ENCODE measurements around the gene AGTRAP.

The AGTRAP gene

DNA sequence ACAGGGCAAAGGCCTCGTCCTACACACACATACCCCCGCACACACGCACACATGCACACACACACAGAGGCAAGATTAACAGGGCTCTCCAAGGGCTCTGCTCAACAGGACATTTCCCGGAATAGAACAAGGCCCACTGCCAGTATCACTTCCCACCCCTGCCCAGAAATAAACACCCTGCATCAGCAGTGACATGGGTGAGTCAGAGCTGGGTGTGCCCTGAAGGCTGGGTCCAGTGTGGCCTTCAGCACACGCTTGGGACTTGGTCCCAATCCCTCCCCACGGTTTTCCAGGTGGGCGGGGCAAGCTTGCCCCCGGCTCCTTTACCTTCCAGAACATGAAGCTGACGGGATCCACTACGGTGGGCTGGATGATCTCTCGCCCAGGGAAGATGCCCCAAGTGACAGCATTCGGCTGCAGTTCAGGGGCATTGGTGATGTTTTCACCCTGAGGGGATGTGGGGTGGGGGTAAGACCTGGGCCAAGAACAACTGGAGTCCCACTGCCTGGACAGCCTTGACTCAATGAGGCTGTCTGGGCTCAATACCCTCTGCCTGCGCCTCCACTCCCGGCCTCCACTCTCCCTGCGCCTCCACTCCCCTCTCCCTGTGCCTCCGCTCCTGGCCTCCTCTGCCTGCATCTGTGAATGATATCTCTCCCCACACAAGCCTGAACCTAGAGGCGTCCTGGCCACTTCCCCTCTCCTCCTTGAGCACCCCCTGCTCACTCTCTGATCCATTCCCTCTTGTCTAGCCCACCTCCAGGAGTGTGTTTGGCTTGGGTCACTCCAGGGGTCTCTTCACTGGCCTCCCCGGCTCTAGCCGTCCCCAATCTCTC lies 55.2 kb downstream of the AGTRAP start:
- Histone ChIP-seq H3K27ac (ENCODE audit: low read depth, low read length) (no peak overlapping the region), H3K4ac (ENCODE audit: low read depth, low read length) (no peak overlapping the region), H2BK12ac (ENCODE audit: low read length) (no peak overlapping the region), H3K4me1 (ENCODE audit: control insufficient read depth in 1 of 2, insufficient read depth in 2 of 2, low read length in 2 of 2) (peaks cover 25 to 30% of the 10 kb centered on the region in 2 experiments), H3K27me3 (ENCODE audit: insufficient read depth, low read length) (no peaks in the 10 kb centered on the region), H3K9ac (ENCODE audit: low read length) (no peak overlapping the region), H3K9me3 (ENCODE audit: insufficient read depth, low read depth, low read length) (peaks cover 4% of the 10 kb centered on the region), H3K23ac (ENCODE audit: low read length) (no peak overlapping the region), H2AK5ac (ENCODE audit: low read length) (no peak overlapping the region), H3K14ac (ENCODE audit: low read length) (no peak overlapping the region), H4K12ac (ENCODE audit: low read depth, low read length) (no peak overlapping the region), H3K4me2 (ENCODE audit: low read length) (no peak overlapping the region), H3K79me2 (ENCODE audit: control insufficient read depth, insufficient read depth, low read length, poor library complexity) (no peaks in the 10 kb centered on the region), H3K79me1 (ENCODE audit: low read length) (peaks cover 8% of the 10 kb centered on the region), H3K18ac (ENCODE audit: low read length) (no peak overlapping the region), H3K4me3 (ENCODE audit: low read depth, low read length) (no peak overlapping the region), H4K91ac (ENCODE audit: low read depth, low read length) (no peak overlapping the region), H3K36me3 (ENCODE audit: control insufficient read depth in 1 of 2, insufficient read depth in 2 of 2, low read length in 2 of 2) (peaks cover 35 to 36% of the 10 kb centered on the region in 2 experiments), H4K8ac (ENCODE audit: low read depth, low read length) (no peak overlapping the region), H2BK5ac (ENCODE audit: low read depth, low read length, poor library complexity) (no peak overlapping the region), H2AFZ (ENCODE audit: insufficient read depth, low read length, poor library complexity) (no peak overlapping the region), H2BK120ac (ENCODE audit: insufficient read depth, low read length, poor library complexity) (no peak overlapping the region)
- DNase-seq: peak; percentile 46 to 69
- no CpG with 5 or more reads among the region's 19 CpGs for WGBS (ENCODE audit: extremely low coverage, insufficient coverage, insufficient read length)

DNA sequence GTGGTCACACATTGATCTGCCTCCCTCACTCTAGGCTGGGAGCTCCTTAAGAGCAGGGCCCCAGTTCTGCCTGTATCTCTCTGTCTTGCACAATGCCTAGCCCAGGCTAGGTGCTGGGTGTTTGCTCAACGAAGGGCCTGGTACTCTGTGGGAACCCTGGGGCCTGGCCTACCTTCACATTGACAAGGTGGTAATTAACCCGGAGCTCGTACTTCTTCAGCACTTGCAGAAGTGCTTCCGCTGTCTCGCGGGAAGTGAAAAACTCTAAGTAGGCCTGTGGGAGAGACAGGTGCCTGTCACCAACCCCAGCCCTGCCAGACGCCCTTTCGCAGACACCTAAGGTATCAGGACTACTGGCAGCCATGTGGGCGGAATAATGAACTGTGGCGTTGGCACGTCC lies 56.2 kb downstream of the AGTRAP start:
- Histone ChIP-seq H3K4me3 (ENCODE audit: low read depth, low read length) (no peak overlapping the region), H3K27ac (ENCODE audit: low read depth, low read length) (no peak overlapping the region), H3K23ac (ENCODE audit: low read length) (no peak overlapping the region), H3K4me2 (ENCODE audit: low read length) (no peak overlapping the region), H3K9me3 (ENCODE audit: insufficient read depth, low read depth, low read length) (peaks cover 4% of the 10 kb centered on the region), H3K18ac (ENCODE audit: low read length) (no peak overlapping the region), H3K27me3 (ENCODE audit: insufficient read depth, low read length) (no peaks in the 10 kb centered on the region), H2BK120ac (ENCODE audit: insufficient read depth, low read length, poor library complexity) (no peak overlapping the region), H3K9ac (ENCODE audit: low read length) (no peak overlapping the region), H3K14ac (ENCODE audit: low read length) (no peak overlapping the region), H3K79me1 (ENCODE audit: low read length) (peaks cover 7% of the 10 kb centered on the region), H3K79me2 (ENCODE audit: control insufficient read depth, insufficient read depth, low read length, poor library complexity) (no peaks in the 10 kb centered on the region), H2AFZ (ENCODE audit: insufficient read depth, low read length, poor library complexity) (no peak overlapping the region), H2AK5ac (ENCODE audit: low read length) (no peak overlapping the region), H3K36me3 (ENCODE audit: control insufficient read depth in 1 of 2, insufficient read depth in 2 of 2, low read length in 2 of 2) (peaks cover 36 to 38% of the 10 kb centered on the region in 2 experiments), H3K4me1 (ENCODE audit: control insufficient read depth in 1 of 2, insufficient read depth in 2 of 2, low read length in 2 of 2) (peaks cover 22 to 28% of the 10 kb centered on the region in 2 experiments), H2BK5ac (ENCODE audit: low read depth, low read length, poor library complexity) (no peak overlapping the region), H3K4ac (ENCODE audit: low read depth, low read length) (no peak overlapping the region), H2BK12ac (ENCODE audit: low read length) (no peak overlapping the region), H4K8ac (ENCODE audit: low read depth, low read length) (no peak overlapping the region), H4K91ac (ENCODE audit: low read depth, low read length) (no peak overlapping the region), H4K12ac (ENCODE audit: low read depth, low read length) (no peak overlapping the region)
- DNase-seq: no peak
- no CpG with 5 or more reads among the region's 11 CpGs for WGBS (ENCODE audit: extremely low coverage, insufficient coverage, insufficient read length)

DNA sequence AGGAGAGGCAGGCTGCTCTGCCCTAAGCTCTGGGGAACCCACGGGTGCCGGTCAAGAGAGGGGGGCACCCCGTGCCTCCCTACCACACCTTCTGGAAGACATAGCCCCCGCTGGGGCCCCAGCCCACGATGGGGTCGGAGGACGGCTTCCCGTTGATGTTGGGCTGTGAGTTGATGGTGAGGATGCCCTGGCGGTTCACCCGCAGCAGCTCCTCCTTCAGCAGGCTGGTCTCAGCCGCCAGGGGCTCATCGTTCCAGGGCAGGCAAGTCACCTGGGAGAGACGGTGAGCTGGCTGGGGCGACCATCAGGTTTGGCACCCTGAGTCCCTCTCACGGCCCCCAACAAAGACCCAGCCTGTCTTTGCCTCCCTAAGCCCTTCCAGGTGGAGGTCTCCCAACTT lies 57.9 kb downstream of the AGTRAP start:
- no peak overlapping the region for H4K91ac ChIP-seq (ENCODE audit: low read depth, low read length)
- no peak overlapping the region for H4K12ac ChIP-seq (ENCODE audit: low read depth, low read length)
- H2BK120ac ChIP-seq (ENCODE audit: insufficient read depth, low read length, poor library complexity): no peak overlapping the region
- no peak overlapping the region for H2BK5ac ChIP-seq (ENCODE audit: low read depth, low read length, poor library complexity)
- peaks cover 4% of the 10 kb centered on the region for H3K9me3 ChIP-seq (ENCODE audit: insufficient read depth, low read depth, low read length)
- peaks cover 11 to 16% of the 10 kb centered on the region in 2 experiments for H3K4me1 ChIP-seq (ENCODE audit: control insufficient read depth in 1 of 2, insufficient read depth in 2 of 2, low read length in 2 of 2)
- H2BK12ac ChIP-seq (ENCODE audit: low read length): no peak overlapping the region
- no peak for DNase-seq
- no peak overlapping the region for H3K23ac ChIP-seq (ENCODE audit: low read length)
- no peaks in the 10 kb centered on the region for H3K79me1 ChIP-seq (ENCODE audit: low read length)
- no peak overlapping the region for H3K9ac ChIP-seq (ENCODE audit: low read length)
- H4K8ac ChIP-seq (ENCODE audit: low read depth, low read length): no peak overlapping the region
- no peak overlapping the region for H3K14ac ChIP-seq (ENCODE audit: low read length)
- H2AFZ ChIP-seq (ENCODE audit: insufficient read depth, low read length, poor library complexity): no peak overlapping the region
- H3K36me3 ChIP-seq (ENCODE audit: control insufficient read depth in 1 of 2, insufficient read depth in 2 of 2, low read length in 2 of 2): peaks cover 36 to 40% of the 10 kb centered on the region in 2 experiments
- WGBS (ENCODE audit: extremely low coverage, insufficient coverage, insufficient read length): no CpG with 5 or more reads among the region's 15 CpGs
- no peak overlapping the region for H3K4me2 ChIP-seq (ENCODE audit: low read length)
- no peaks in the 10 kb centered on the region for H3K27me3 ChIP-seq (ENCODE audit: insufficient read depth, low read length)
- no peak overlapping the region for H2AK5ac ChIP-seq (ENCODE audit: low read length)
- no peak overlapping the region for H3K27ac ChIP-seq (ENCODE audit: low read depth, low read length)
- H3K4ac ChIP-seq (ENCODE audit: low read depth, low read length): no peak overlapping the region
- H3K18ac ChIP-seq (ENCODE audit: low read length): no peak overlapping the region
- no peak overlapping the region for H3K4me3 ChIP-seq (ENCODE audit: low read depth, low read length)
- H3K79me2 ChIP-seq (ENCODE audit: control insufficient read depth, insufficient read depth, low read length, poor library complexity): no peaks in the 10 kb centered on the region

DNA sequence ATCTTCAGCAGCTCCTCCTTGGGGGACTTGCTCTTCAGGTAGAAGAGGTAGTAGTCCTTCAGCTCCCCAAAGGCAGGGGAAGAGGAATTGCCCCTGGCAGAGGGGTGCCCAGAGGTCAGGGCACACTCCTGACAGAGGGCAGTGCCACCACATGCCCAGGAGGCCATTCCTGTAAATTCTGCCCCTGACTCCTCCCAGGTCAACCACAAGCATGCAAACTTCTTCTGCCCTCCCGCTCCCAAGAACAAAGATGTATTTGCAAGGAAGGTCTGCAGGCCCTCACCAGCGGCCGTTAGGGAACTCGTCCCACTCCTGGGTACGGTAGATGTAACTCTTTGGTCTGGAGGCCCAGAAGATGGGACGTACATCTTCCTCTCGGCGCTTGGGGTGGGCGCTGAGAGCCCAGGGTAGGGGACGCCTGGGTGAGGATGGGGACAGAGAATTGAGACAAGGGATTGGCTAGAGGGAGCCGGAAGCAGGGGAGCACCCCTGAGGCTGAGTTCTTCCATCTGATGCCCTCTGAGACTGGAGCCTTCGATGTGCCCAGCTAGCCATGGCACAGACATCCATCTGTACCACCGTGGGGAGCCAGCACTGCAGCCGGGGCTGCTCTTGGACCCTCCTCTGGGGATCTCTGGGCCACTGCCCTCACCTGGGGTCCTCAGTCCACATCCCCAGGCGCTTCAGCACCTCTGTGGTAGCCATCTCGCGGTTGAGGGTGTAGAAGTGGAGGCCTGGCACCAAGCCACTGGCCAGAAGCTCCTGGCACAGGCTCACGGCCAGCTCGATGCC lies 58.7 kb downstream of the AGTRAP start:
- H3K27me3 ChIP-seq (ENCODE audit: insufficient read depth, low read length): no peaks in the 10 kb centered on the region
- no peak overlapping the region for H3K9ac ChIP-seq (ENCODE audit: low read length)
- no peak overlapping the region for H3K4ac ChIP-seq (ENCODE audit: low read depth, low read length)
- no peak overlapping the region for H3K4me3 ChIP-seq (ENCODE audit: low read depth, low read length)
- DNase-seq: no peak
- H3K4me1 ChIP-seq (ENCODE audit: control insufficient read depth in 1 of 2, insufficient read depth in 2 of 2, low read length in 2 of 2): peaks cover 11 to 16% of the 10 kb centered on the region in 2 experiments
- no peak overlapping the region for H4K8ac ChIP-seq (ENCODE audit: low read depth, low read length)
- no peaks in the 10 kb centered on the region for H3K79me2 ChIP-seq (ENCODE audit: control insufficient read depth, insufficient read depth, low read length, poor library complexity)
- no peaks in the 10 kb centered on the region for H3K79me1 ChIP-seq (ENCODE audit: low read length)
- H4K91ac ChIP-seq (ENCODE audit: low read depth, low read length): no peak overlapping the region
- H3K4me2 ChIP-seq (ENCODE audit: low read length): no peak overlapping the region
- H2BK120ac ChIP-seq (ENCODE audit: insufficient read depth, low read length, poor library complexity): no peak overlapping the region
- H2AK5ac ChIP-seq (ENCODE audit: low read length): no peak overlapping the region
- H2BK5ac ChIP-seq (ENCODE audit: low read depth, low read length, poor library complexity): no peak overlapping the region
- WGBS (ENCODE audit: extremely low coverage, insufficient coverage, insufficient read length): no CpG with 5 or more reads among the region's 19 CpGs
- no peak overlapping the region for H3K18ac ChIP-seq (ENCODE audit: low read length)
- no peak overlapping the region for H3K23ac ChIP-seq (ENCODE audit: low read length)
- H3K36me3 ChIP-seq (ENCODE audit: control insufficient read depth in 1 of 2, insufficient read depth in 2 of 2, low read length in 2 of 2): peaks cover 36 to 44% of the 10 kb centered on the region in 2 experiments
- H2BK12ac ChIP-seq (ENCODE audit: low read length): no peak overlapping the region
- no peak overlapping the region for H2AFZ ChIP-seq (ENCODE audit: insufficient read depth, low read length, poor library complexity)
- H3K9me3 ChIP-seq (ENCODE audit: insufficient read depth, low read depth, low read length): peaks cover 4% of the 10 kb centered on the region
- H4K12ac ChIP-seq (ENCODE audit: low read depth, low read length): no peak overlapping the region
- no peak overlapping the region for H3K27ac ChIP-seq (ENCODE audit: low read depth, low read length)
- H3K14ac ChIP-seq (ENCODE audit: low read length): no peak overlapping the region
